ENCODE data around the gene PAM.
A peak's percentile ranks its signal among the peaks of the same experiment; 100 is the strongest.
"Not testable (repeated sequence)": the region's sequence is repeated elsewhere in the genome, so short reads cannot be mapped to it uniquely, and the experiment has no call there.

Gene PAM

GRCh38 chr5:102753889-102754766 is 977 bp upstream of the PAM start:
- no peak for DNase-seq

- DNase-seq: peak; percentile 59 to 61
These were observed 724 bp downstream of the PAM start for GRCh38 chr5:102755686-102756371.

GRCh38 chr5:102758576-102758975 is 3.5 kb downstream of the PAM start:
- no peak for DNase-seq

GRCh38 chr5:102759289-102759688 is 4.2 kb downstream of the PAM start:
- no peak for DNase-seq

GRCh38 chr5:102759700-102760099 is 4.6 kb downstream of the PAM start:
- DNase-seq: no peak

GRCh38 chr5:102760815-102761214 is 5.7 kb downstream of the PAM start:
- DNase-seq: no peak

- DNase-seq: no peak
These were observed 7.0 kb downstream of the PAM start for GRCh38 chr5:102762095-102762534.

- DNase-seq: no peak
These were observed 7.6 kb downstream of the PAM start for GRCh38 chr5:102762562-102763227.

- no peak for DNase-seq
These were observed 8.6 kb downstream of the PAM start for GRCh38 chr5:102763734-102764133.

GRCh38 chr5:102764381-102765004 is 9.4 kb downstream of the PAM start:
- no peak for DNase-seq

GRCh38 chr5:102765350-102765749 is 10.2 kb downstream of the PAM start:
- no peak for DNase-seq

- no peak for DNase-seq
These were observed 11.4 kb downstream of the PAM start for GRCh38 chr5:102766295-102767090.

GRCh38 chr5:102767862-102768261 is 12.8 kb downstream of the PAM start:
- DNase-seq: no peak

- DNase-seq: no peak
These were observed 15.7 kb downstream of the PAM start for GRCh38 chr5:102770803-102771202.

GRCh38 chr5:102771435-102771834 is 16.3 kb downstream of the PAM start:
- no peak for DNase-seq

- DNase-seq: no peak
These were observed 17.2 kb downstream of the PAM start for GRCh38 chr5:102772273-102772672.

- no peak for DNase-seq
These were observed 18.0 kb downstream of the PAM start for GRCh38 chr5:102773133-102773532.

- not testable (repeated sequence) for DNase-seq
These were observed 20.7 kb downstream of the PAM start for GRCh38 chr5:102775756-102776155.

GRCh38 chr5:102777099-102777498 is 22.0 kb downstream of the PAM start:
- no peak for DNase-seq

- DNase-seq: no peak
These were observed 23.4 kb downstream of the PAM start for GRCh38 chr5:102778478-102778877.

GRCh38 chr5:102781359-102781758 is 26.3 kb downstream of the PAM start:
- DNase-seq: no peak

- no peak for DNase-seq
These were observed 26.7 kb downstream of the PAM start for GRCh38 chr5:102781786-102782185.

All from stimulated activated CD4-positive, alpha-beta T cell treated with anti-CD3 and anti-CD28 coated beads, Interleukin-2, amount 100 ng/mL, for 48 hours (primary cell).